Colonic mucosa (tissue), 4 donors: ENCODE measurements around the gene ATXN1. TPM values are rescaled to one million over a fixed set of nuclear protein-coding genes. Genes with fewer than 3 reads are reported as not detected.
A peak's percentile ranks its signal among the peaks of the same experiment; 100 is the strongest.

Experiments
- DNase-seq: peaks from one replicate; pipeline ENCODE4 v3.0.0-alpha.2; 2020
- H3K27ac ChIP-seq: fragments of 200-600 bp; one replicate; pipeline ENCODE4 v1.8.0; 2021
- H3K27me3 ChIP-seq: fragments of 200-600 bp; one replicate; pipeline ENCODE4 v1.8.0; 2021
- H3K36me3 ChIP-seq: fragments of 200-600 bp; one replicate; pipeline ENCODE4 v1.8.0; 2021
- H3K4me1 ChIP-seq: fragments of 200-600 bp; one replicate; pipeline ENCODE4 v1.8.0; 2021; ENCODE audit warnings: mild to moderate bottlenecking
- H3K4me3 ChIP-seq: fragments of 200-600 bp; one replicate; pipeline ENCODE4 v1.8.0; 2021
- H3K9ac ChIP-seq, 2 donors: one replicate each; pipeline ENCODE4 v1.7.0; 2013; ENCODE audit warnings: control low read depth in 2 of 2, low read depth in 2 of 2, low read length in 2 of 2
- H3K9me3 ChIP-seq: fragments of 200-600 bp; one replicate; pipeline ENCODE4 v1.8.0; 2021
- intact Hi-C: fragments of 100-400 bp; cut with DNase I; formaldehyde crosslinking; loops from one replicate; pipeline ENCODE4 v1.14.1; 2022
- total RNA-seq, 2 donors: library from RNA; stranded (reverse); fragmentation: NEBNext Ultra II Directional in 1 of 2; extraction: Animal tissue kit (Norgen Biotek cat#: 25700) in 1 of 2; gene quantifications; one replicate each; pipeline ENCODE4 v1.2.1, GENCODE V29; 2021
- TF ChIP-seq, protein P1 (sequence below): fragments of 200-600 bp; IDR thresholded peaks from one replicate; pipeline ENCODE4 v1.8.0; 2022; ENCODE audit warnings: antibody characterized with exemption, mild to moderate bottlenecking
- donor health status: healthy.
- donor health status: DM: no; HTN: no; CAD: no.
- donor health status: DM: no; HTN: no; CAD: no.

The ATXN1 gene
- total RNA-seq, 2 donors from 2014 or later = 24.5 to 41.9 TPM

DNA sequence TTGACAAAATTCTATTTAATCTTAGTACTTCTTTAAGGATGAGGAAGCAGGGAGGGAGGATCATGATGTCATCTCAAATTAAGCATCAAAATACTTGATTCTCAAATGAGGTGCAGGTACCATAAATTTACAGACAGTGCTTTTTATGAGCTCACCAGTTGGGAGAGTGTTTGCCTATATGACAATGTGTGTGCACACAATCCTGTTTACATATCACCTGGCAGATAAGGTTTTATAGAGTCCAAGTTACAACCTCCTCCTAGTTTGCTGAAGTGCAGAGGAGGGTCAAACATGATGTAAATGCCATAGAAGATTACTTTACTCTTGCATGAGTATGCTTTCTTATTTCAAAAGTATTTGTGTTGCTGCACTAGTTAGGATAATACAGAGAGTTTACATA lies 6.4 kb downstream of the ATXN1 start:
- H3K36me3 ChIP-seq = no peaks in the 10 kb centered on the region
- H3K9ac ChIP-seq = no peak overlapping the region
- H3K4me3 ChIP-seq = no peak overlapping the region
- H3K27ac ChIP-seq = peak overlapping the region; percentile 51
- H3K27me3 ChIP-seq = no peaks in the 10 kb centered on the region
- TF ChIP-seq, protein P1, sequence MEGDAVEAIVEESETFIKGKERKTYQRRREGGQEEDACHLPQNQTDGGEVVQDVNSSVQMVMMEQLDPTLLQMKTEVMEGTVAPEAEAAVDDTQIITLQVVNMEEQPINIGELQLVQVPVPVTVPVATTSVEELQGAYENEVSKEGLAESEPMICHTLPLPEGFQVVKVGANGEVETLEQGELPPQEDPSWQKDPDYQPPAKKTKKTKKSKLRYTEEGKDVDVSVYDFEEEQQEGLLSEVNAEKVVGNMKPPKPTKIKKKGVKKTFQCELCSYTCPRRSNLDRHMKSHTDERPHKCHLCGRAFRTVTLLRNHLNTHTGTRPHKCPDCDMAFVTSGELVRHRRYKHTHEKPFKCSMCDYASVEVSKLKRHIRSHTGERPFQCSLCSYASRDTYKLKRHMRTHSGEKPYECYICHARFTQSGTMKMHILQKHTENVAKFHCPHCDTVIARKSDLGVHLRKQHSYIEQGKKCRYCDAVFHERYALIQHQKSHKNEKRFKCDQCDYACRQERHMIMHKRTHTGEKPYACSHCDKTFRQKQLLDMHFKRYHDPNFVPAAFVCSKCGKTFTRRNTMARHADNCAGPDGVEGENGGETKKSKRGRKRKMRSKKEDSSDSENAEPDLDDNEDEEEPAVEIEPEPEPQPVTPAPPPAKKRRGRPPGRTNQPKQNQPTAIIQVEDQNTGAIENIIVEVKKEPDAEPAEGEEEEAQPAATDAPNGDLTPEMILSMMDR = no peak
- peak; percentile 49 for DNase-seq
- intact Hi-C loops = no loop called here
- peaks cover 33% of the 10 kb centered on the region for H3K4me1 ChIP-seq
- H3K9me3 ChIP-seq = no peaks in the 10 kb centered on the region

DNA sequence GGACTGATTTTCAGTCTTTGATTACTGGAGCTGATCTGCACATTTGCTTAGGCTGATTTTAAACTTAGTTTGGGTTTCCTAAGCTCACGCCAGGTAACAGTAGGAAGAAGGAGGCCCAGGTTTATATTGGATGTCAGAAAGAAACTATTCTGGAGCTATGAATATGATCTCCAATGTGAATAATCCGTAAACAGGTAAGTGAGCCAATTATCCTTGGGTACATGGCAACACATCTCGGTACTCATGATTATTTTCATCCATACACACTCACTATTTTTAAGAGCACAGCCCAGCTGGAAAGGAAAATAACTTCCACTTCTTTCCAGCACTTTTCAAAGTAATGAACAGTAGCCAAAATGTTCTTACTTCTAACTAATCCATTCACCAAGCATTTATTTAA lies 7.0 kb downstream of the ATXN1 start:
- H3K36me3 ChIP-seq = no peaks in the 10 kb centered on the region
- H3K9me3 ChIP-seq = no peaks in the 10 kb centered on the region
- intact Hi-C loops = no loop called here
- no peaks in the 10 kb centered on the region for H3K27me3 ChIP-seq
- no peak for DNase-seq
- no peak overlapping the region for H3K4me3 ChIP-seq
- peak overlapping the region; percentile 51 for H3K27ac ChIP-seq
- peaks cover 33% of the 10 kb centered on the region for H3K4me1 ChIP-seq
- TF ChIP-seq, protein P1 = no peak
- no peak overlapping the region for H3K9ac ChIP-seq

DNA sequence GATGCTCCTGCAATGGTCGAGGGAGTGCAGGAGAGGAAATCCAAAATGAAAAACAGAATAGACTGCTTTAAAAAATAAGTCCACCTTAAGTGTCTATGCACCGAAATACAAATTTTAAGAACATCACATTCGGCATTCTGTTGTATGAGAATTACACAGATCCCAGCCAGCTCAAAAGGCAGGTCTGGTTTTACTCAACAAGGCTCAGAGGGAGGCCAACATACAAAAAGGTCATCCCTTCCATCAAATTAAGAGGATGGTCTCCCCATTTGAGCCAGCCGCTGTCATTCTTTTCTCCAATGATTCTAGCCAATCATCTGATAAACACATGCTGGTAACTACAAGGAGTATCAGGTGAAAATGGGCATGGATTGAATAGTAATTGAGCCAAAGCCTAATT lies 7.9 kb downstream of the ATXN1 start:
- Histone ChIP-seq H3K4me1 (peaks cover 30% of the 10 kb centered on the region), H3K36me3 (no peaks in the 10 kb centered on the region), H3K27me3 (no peaks in the 10 kb centered on the region), H3K9ac (no peak overlapping the region), H3K27ac (peak overlapping the region; percentile 84), H3K4me3 (no peak overlapping the region), H3K9me3 (no peaks in the 10 kb centered on the region)
- intact Hi-C loops = no loop called here
- DNase-seq = no peak
- TF ChIP-seq, protein P1 = no peak

DNA sequence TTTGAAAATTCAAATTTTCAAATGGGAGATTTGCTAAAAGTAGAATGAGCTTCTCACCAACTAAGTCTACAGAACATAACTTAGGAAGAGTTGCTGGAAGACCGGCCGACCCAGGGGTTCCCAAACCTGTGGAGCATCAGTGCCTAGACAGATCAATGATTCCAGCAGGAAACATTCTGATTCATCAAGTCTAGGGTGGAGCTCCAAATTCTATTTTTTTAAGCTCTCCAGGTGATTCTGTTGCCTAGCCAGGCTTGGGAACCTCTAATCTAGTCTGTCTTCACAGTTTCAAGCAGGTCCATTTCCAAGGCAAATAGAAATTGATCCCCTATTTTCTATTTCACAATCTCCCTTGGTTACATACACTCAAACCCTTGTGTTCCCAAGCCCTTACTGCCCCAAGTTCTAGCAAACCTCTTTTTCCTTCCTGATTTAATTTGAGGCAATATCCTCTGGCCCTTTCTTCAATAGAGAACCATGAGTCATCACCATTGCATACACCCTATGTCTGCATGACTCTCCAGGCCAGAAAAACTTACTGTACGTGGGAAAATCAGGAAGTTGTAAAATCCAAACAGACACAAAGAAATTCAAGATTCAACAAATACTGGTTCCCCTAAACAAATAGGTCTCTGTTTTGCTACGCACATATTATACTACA lies 8.9 kb downstream of the ATXN1 start:
- TF ChIP-seq, protein P1 = no peak

DNA sequence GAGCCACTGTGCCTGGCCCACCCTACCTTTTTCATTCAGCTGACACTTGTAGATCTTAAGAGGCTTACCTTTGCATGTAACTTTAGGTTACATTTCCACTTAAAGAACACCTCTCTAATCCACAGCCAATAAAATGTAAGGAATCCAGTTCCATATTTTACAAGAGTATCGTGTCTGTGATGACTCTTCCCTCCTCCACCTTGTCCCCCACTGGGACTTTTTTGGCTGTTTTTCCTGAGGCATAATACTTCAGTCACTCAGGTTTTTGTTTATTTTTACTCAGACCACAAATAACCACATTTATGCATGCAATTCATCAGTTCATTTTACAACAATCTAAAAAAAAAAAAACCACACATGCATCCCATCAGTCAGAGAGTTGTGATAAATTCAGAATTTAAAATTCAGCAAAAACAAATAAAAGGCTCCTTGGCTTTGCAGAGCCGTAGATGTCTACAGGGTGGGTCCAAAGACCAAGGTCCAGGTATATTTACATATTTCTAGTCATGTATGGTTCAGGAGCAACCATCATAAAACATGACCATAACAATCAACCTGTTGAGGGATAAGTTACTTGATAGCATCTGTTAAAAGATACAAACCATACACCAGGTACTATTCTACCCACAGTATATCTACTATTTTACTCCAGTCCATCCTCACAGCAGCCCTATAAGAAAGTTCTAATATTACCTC lies 9.9 kb downstream of the ATXN1 start:
- no peaks in the 10 kb centered on the region for H3K36me3 ChIP-seq
- no peak for DNase-seq
- H3K27me3 ChIP-seq = no peaks in the 10 kb centered on the region
- peak overlapping the region in 1 of 2 donors; percentile 2 for H3K9ac ChIP-seq
- TF ChIP-seq, protein P1 = no peak
- H3K4me3 ChIP-seq = no peak overlapping the region
- H3K4me1 ChIP-seq = peaks cover 29% of the 10 kb centered on the region
- H3K9me3 ChIP-seq = no peaks in the 10 kb centered on the region
- intact Hi-C loops = no loop called here
- peak overlapping the region; percentile 84 for H3K27ac ChIP-seq

More for the DNA sequence above, 8.9 kb downstream of the ATXN1 start:
- H3K9me3 ChIP-seq = no peaks in the 10 kb centered on the region
- peak overlapping the region; percentile 84 for H3K27ac ChIP-seq
- peaks cover 29% of the 10 kb centered on the region for H3K4me1 ChIP-seq
- intact Hi-C loops = no loop called here
- H3K27me3 ChIP-seq = no peaks in the 10 kb centered on the region
- no peak overlapping the region for H3K4me3 ChIP-seq
- no peak overlapping the region for H3K9ac ChIP-seq
- peak; percentile 37 for DNase-seq
- H3K36me3 ChIP-seq = no peaks in the 10 kb centered on the region
